NOMO-1 (cell line): ENCODE measurements around the gene FAM174C.
"Not testable (repeated sequence)": the region's sequence is repeated elsewhere in the genome, so short reads cannot be mapped to it uniquely, and the experiment has no call there.

ENCODE experiments used
- DNase-seq, 2 experiments: peaks; one replicate each; lab custom pipeline; 2025; ENCODE audit not compliant: unreplicated experiment in 2 of 2; lab: John Stamatoyannopoulos, UW

The FAM174C gene

GRCh38 chr19:1296078-1296477 lies 20.7 kb downstream of the FAM174C start:
- no peak for DNase-seq

GRCh38 chr19:1296575-1297271 lies 21.4 kb downstream of the FAM174C start:
- no peak for DNase-seq

DNA sequence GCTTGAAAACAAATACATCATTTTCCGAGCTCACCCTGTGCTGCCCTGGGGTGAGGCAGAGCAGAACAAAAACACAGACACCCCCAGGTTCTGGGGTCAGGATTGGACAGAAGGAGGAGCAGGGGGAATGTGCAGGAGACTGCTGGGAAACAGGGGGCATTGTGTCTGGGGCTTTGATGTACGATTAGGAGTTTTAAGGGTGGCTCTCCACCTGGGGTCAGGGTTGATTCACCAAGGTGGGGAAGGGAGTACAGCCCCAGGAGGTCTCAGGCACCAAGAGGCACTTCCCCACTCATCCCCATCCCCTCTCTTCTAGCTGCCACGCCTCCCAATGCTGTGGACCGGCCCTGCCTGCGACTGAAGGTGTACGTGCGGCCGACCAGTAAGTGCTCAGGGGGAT lies 22.9 kb downstream of the FAM174C start:
- no peak for DNase-seq

DNA sequence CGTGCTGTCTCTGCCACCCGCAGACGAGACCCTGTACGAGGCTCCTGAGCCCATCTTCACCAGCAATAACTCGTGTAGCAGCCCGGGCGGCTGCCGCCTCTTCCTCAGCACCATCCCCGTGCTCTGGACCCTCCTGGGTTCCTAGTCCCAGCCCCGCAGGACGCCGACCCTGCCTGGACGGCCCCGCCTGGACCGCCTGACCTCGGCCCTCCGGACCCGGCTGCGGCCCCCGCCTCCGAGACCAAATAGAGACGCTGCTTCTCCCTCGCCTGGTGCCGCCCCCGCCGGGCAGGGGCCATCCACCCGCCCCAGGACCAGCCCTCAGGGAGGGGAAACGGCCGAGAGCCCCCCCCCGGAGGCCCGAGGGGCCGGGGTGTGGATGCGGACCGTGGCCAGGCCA lies 24.5 kb downstream of the FAM174C start:
- DNase-seq = no peak

GRCh38 chr19:1300744-1301490 lies 25.6 kb downstream of the FAM174C start:
- no peak for DNase-seq

GRCh38 chr19:1302533-1303239 lies 27.4 kb downstream of the FAM174C start:
- DNase-seq = no peak

DNA sequence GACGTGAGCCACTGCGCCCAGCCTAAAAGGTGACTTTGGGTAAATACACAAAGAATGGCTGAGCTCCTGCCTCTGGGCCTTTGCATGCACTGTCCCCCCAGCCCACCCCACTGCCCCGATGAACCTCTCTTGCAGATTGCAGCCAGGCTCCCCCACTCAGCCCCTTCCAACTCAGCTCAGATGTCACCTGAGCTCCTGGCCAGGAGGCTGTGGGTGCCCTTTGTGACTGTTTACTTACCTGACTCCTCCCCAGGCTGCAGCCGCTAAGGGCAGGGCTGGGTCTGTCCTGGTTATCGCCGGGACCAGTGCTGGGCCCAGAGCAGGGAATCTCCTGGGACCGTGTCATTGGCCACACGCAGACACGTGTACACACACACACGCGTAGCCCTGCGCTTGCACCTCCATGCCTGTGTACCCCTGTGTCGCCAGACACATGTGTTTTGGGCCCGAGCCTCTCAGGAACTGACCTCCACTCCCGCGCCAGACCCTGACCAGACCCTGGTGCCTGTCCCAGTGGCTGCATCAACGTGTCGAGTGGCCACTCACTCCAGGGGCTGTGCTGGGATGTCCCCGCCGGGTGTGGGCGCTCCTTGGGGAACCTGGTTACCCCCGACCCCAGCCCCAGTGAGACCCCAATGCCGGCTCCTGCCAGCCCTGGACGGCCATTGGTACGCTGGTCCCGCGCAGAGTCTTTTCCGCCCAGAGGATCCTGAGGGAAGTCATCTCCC lies 29.0 kb downstream of the FAM174C start:
- DNase-seq = no peak

GRCh38 chr19:1305354-1305753 lies 30.0 kb downstream of the FAM174C start:
- not testable (repeated sequence) for DNase-seq

DNA sequence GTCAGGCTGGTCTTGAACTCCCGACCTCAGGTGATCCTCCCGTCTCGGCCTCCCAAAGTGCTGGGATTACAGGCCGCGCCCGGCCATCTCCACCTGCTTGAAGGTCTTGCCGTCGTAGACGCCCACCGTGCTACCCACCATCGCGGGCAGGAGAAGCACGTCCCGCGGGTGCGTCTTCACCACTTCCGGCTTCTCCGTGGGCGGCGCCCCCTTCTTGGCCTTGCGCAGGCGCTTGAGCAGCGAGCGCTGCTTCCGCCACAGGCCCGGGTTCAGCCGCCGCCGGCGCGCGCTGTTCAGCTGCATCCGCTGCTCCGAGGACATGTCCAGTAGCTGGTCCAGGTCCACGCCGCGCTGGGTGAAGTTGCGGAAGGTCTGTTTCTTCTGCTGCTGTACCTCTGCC lies 32.0 kb downstream of the FAM174C start:
- DNase-seq = no peak

DNA sequence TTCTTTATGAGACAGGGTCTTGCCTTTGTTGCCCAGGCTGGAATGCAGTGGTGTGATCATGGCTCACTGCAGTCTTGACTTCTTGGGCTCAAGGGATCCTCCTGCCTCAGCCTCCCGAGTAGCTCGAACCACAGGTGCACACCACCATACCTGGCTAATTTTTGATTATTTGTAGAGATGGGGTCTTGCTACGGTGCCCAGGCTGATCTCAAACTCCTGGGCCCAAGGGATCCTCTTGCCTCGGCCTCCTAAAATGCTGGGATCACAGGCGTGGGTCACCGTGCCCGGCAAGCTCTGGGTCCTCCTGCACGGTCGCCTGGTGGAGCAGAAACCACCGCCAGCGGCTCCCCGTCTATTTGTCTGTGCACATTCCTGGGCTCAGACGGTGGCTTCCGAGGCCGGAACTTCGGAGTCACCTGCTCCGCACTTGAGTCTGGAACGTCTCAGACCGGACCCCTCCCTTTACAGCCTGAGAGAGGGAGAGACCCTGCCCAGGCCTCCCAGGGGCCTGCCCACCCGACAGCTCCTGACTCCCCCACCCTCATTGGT lies 32.5 kb downstream of the FAM174C start:
- DNase-seq = no peak

GRCh38 chr19:1308718-1309117 lies 33.4 kb downstream of the FAM174C start:
- DNase-seq = no peak

- no peak for DNase-seq
Observed at GRCh38 chr19:1309977-1310852, 34.9 kb downstream of the FAM174C start.

GRCh38 chr19:1310853-1311180 lies 35.5 kb downstream of the FAM174C start:
- DNase-seq = no peak

GRCh38 chr19:1311543-1312091 lies 36.3 kb downstream of the FAM174C start:
- no peak for DNase-seq

DNA sequence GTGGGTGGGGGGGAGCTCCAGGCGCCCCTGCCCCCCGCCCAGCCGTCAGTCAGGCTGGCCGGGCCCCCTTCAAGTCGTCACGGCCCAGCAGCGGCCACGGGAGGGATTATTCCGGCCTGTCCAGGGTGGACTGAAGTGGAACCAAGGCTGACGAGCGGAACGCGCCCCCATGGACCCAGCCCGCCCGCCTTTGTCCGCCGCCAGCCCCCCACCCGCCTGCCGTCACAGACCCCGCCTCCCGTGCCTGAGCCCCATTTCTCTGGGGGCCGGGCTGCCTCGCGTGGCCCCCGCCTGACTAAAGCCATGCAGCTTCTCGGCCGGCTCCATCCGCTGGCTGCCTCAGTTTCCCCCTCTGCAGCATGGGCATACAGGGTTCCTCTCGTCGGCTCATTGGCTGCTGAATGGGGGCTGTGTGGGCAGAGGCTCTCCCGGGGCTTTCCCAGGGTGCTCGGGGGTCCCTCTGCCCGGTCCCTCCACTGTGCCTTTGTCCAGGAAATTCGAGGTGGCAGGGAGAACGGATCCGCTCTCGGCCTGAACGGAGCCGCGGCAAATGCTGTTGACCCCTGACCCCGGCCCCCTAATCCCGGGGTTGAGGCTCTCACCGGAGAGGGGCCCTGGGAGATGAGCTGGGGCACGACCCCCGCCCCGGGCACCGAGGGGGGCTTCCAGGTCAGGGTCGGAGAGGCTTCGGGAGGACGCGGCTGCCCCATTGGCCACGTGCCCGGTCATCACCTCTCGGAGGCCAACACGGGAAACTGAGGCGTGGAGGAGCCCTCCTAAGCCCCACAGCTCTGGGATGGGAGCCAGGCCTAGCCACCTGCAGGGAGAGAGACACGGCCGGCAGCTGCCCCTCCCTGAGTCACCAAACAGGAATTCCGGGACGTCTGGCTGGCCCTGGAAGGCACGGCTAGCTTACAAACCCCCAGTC lies 37.7 kb downstream of the FAM174C start:
- DNase-seq = no peak

- DNase-seq = no peak
Observed at GRCh38 chr19:1313695-1314613, 38.6 kb downstream of the FAM174C start.

- peak; percentile 33 to 49 for DNase-seq
Observed at GRCh38 chr19:1315470-1316166, 40.3 kb downstream of the FAM174C start.
